GM21737 (cell line): ENCODE results near the gene BLTP1.

Experiments
- ATAC-seq: cut with Tn5 transposase; IDR thresholded peaks from one replicate; pipeline ENCODE4 v1.9.1; 2021; ENCODE audit warnings: mild to moderate bottlenecking, moderate library complexity; ENCODE audit not compliant: unreplicated experiment

BLTP1 gene

DNA sequence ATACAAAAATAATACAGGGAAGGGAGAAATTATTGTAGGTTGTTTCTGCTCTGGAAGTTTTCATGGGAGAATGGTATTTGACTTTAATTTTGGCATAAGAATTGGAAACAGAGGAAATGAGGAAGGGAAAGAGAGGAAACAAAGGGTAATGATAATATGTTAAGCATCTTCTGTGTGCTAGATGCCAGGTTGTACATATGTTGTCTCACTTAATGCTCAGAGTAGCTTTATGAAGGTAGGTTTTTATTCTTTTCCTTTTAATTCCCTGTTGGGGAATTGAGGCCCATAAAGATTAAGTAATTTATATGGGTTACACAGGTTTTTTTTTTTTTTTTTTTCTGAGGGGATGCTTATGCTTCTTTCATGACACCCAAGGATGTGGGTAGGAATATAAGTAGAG, 19.2 kb downstream of the BLTP1 start:
- no peak for ATAC-seq

DNA sequence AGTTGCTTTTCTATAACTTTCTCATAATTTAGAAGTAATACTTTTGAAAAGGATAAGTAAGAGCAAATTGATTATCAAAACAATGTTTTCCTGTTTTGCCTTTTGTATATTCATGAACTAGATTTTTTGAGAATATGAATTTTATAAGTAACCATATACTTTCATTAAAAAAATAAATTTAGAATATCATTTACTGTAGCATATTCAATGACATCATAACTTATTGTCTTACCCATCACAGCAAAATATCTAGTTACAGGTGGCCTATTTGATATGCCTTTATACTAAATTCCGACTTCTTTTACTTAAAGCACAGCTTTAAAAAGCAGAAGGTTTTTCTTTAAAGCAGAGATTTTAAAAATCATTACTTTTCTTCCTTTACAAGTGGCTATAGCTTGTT, 20.1 kb downstream of the BLTP1 start:
- no peak for ATAC-seq

DNA sequence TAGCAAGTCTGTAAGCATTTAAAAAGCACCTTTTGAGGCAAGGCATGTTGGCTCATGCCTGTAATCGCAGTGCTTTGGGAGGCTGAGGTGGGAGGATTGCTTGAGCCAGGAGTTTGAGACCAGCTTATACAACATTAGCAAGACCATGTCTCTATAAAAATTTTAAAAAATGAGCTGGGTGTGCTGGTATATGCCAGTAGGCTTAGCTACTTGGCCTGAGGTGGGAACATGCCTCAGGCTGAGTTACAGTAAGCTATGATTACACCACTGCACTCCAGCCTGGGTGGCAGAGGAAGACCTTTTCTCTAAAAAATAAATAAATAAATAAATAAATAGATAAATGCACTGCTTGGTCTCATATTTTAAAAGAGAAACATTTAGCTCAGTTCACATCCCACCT, 26.8 kb downstream of the BLTP1 start:
- no peak for ATAC-seq

DNA sequence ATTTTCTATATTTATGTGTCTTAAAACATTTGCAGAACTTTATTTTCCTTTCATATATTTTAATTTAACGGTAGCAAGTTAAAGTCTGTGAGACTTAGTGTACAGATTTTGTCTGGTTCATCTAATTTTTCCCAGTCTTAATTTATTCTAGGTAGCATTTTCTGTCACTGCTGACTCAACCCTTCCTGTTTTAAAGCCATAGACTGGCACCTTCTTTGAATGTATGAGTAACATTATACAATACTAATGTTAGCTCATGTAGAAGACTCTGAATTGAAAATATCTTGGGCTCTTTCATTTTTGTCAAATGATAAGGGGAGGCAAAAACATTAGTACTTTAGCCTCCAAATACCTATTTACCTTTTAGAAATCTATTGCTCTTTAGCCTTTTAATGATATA, 43.6 kb downstream of the BLTP1 start:
- no peak for ATAC-seq
